HEK293 (cell line): ENCODE measurements around the gene KIF18B.

Experiments used
- EGR2 ChIP-seq: fragments of 450-650 bp; formaldehyde crosslinking; IDR thresholded peaks from 2 replicates; pipeline ENCODE4 v1.5.1; 2016; ENCODE audit warnings: low read depth, missing biosample characterization, missing genetic modification characterization
- GFI1B ChIP-seq: fragments of 450-650 bp; formaldehyde crosslinking; IDR thresholded peaks from 2 replicates; pipeline ENCODE4 v1.5.1; 2016; ENCODE audit warnings: missing biosample characterization, missing genetic modification characterization
- GLI2 ChIP-seq: fragments of 450-650 bp; formaldehyde crosslinking; IDR thresholded peaks from 2 replicates; pipeline ENCODE4; 2017; ENCODE audit warnings: missing biosample characterization, missing genetic modification characterization, low read depth, borderline replicate concordance
- HIC1 ChIP-seq: fragments of 450-650 bp; formaldehyde crosslinking; IDR thresholded peaks from 2 replicates; pipeline ENCODE4 v1.5.1; 2016; ENCODE audit warnings: missing biosample characterization, missing genetic modification characterization
- HOXA7 ChIP-seq: sonication (generic); formaldehyde crosslinking; IDR thresholded peaks from 2 replicates; pipeline ENCODE4 v1.8.1; 2022; ENCODE audit warnings: missing genetic modification reagents, borderline replicate concordance
- KLF9 ChIP-seq: fragments of 450-650 bp; formaldehyde crosslinking; IDR thresholded peaks from 2 replicates; pipeline ENCODE4 v1.5.1; 2016; ENCODE audit warnings: missing biosample characterization, missing genetic modification characterization, low read depth
- MYNN ChIP-seq: fragments of 450-650 bp; formaldehyde crosslinking; IDR thresholded peaks from 2 replicates; pipeline ENCODE4 v1.5.1; 2016; ENCODE audit warnings: missing biosample characterization, missing genetic modification characterization, borderline replicate concordance
- PRDM1 ChIP-seq: fragments of 450-650 bp; formaldehyde crosslinking; IDR thresholded peaks from 2 replicates; pipeline ENCODE4; 2016; ENCODE audit warnings: missing biosample characterization, missing genetic modification characterization
- ZBTB20 ChIP-seq: fragments of 450-650 bp; formaldehyde crosslinking; IDR thresholded peaks from 2 replicates; pipeline ENCODE4 v1.5.1; 2016; ENCODE audit warnings: missing biosample characterization, missing genetic modification characterization
- ZBTB44 ChIP-seq: fragments of 450-650 bp; IDR thresholded peaks from 2 replicates; pipeline ENCODE4 v1.5.1; 2018; ENCODE audit warnings: missing biosample characterization, mild to moderate bottlenecking, missing genetic modification characterization
- ZNF10 ChIP-seq: fragments of 450-650 bp; formaldehyde crosslinking; IDR thresholded peaks from 2 replicates; pipeline ENCODE4 v1.5.1; 2017; ENCODE audit warnings: missing biosample characterization, missing genetic modification characterization
- ZNF138 ChIP-seq: fragments of 450-650 bp; formaldehyde crosslinking; IDR thresholded peaks from 2 replicates; pipeline ENCODE4 v1.5.1; 2016; ENCODE audit warnings: missing biosample characterization, missing genetic modification characterization, borderline replicate concordance
- ZNF157 ChIP-seq: fragments of 450-650 bp; formaldehyde crosslinking; IDR thresholded peaks from 2 replicates; pipeline ENCODE4 v1.5.1; 2016; ENCODE audit warnings: missing biosample characterization, missing genetic modification characterization
- ZNF23 ChIP-seq: fragments of 450-650 bp; formaldehyde crosslinking; IDR thresholded peaks from 2 replicates; pipeline ENCODE4 v1.5.1; 2016; ENCODE audit warnings: missing biosample characterization, missing genetic modification characterization, borderline replicate concordance
- ZNF248 ChIP-seq: fragments of 450-650 bp; formaldehyde crosslinking; IDR thresholded peaks from 2 replicates; pipeline ENCODE4 v1.5.1; 2017; ENCODE audit warnings: missing biosample characterization, missing genetic modification characterization
- ZNF335 ChIP-seq: fragments of 450-650 bp; formaldehyde crosslinking; conservative IDR thresholded peaks from 2 replicates; pipeline ENCODE4 v1.5.1; 2016; ENCODE audit warnings: missing biosample characterization, missing genetic modification characterization
- ZNF354C ChIP-seq: fragments of 450-650 bp; formaldehyde crosslinking; IDR thresholded peaks from 2 replicates; pipeline ENCODE4 v1.5.1; 2016; ENCODE audit warnings: missing biosample characterization, missing genetic modification characterization, low read depth, borderline replicate concordance
- ZNF362 ChIP-seq: fragments of 450-650 bp; formaldehyde crosslinking; IDR thresholded peaks from 2 replicates; pipeline ENCODE4 v1.5.1; 2016; ENCODE audit warnings: missing biosample characterization, missing genetic modification characterization
- ZNF416 ChIP-seq: fragments of 450-650 bp; formaldehyde crosslinking; IDR thresholded peaks from 2 replicates; pipeline ENCODE4 v1.5.1; 2016; ENCODE audit warnings: missing biosample characterization, missing genetic modification characterization
- ZNF513 ChIP-seq: fragments of 450-650 bp; IDR thresholded peaks from 2 replicates; pipeline ENCODE4 v1.5.1; 2018; ENCODE audit warnings: missing biosample characterization, missing genetic modification characterization
- ZNF549 ChIP-seq: fragments of 450-650 bp; IDR thresholded peaks from 2 replicates; pipeline ENCODE4 v1.5.1; 2018; ENCODE audit warnings: missing biosample characterization, missing genetic modification characterization, mild to moderate bottlenecking, inconsistent platforms, moderate library complexity
- ZNF558 ChIP-seq: fragments of 450-650 bp; formaldehyde crosslinking; IDR thresholded peaks from 2 replicates; pipeline ENCODE4 v1.5.1; 2016; ENCODE audit warnings: missing biosample characterization, missing genetic modification characterization
- ZNF560 ChIP-seq: fragments of 450-650 bp; formaldehyde crosslinking; IDR thresholded peaks from 2 replicates; pipeline ENCODE4 v1.5.1; 2017; ENCODE audit warnings: missing biosample characterization, missing genetic modification characterization, borderline replicate concordance
- ZNF600 ChIP-seq: fragments of 450-650 bp; formaldehyde crosslinking; IDR thresholded peaks from 2 replicates; pipeline ENCODE4 v1.5.1; 2016; ENCODE audit warnings: missing biosample characterization, missing genetic modification characterization
- ZNF629 ChIP-seq: fragments of 450-650 bp; formaldehyde crosslinking; IDR thresholded peaks from 2 replicates; pipeline ENCODE4 v1.5.1; 2017; ENCODE audit warnings: missing biosample characterization, missing genetic modification characterization
- ZNF791 ChIP-seq: fragments of 450-650 bp; formaldehyde crosslinking; IDR thresholded peaks from 2 replicates; pipeline ENCODE4 v1.5.1; 2016; ENCODE audit warnings: missing biosample characterization, missing genetic modification characterization
- ZNF792 ChIP-seq: fragments of 450-650 bp; formaldehyde crosslinking; IDR thresholded peaks from 2 replicates; pipeline ENCODE4 v1.5.1; 2016; ENCODE audit warnings: missing biosample characterization, missing genetic modification characterization
- ZSCAN4 ChIP-seq: fragments of 450-650 bp; formaldehyde crosslinking; IDR thresholded peaks from 2 replicates; pipeline ENCODE4 v1.5.1; 2017; ENCODE audit warnings: missing biosample characterization, missing genetic modification characterization
- ZSCAN5A ChIP-seq: fragments of 450-650 bp; formaldehyde crosslinking; IDR thresholded peaks from 2 replicates; pipeline ENCODE4 v1.5.1; 2016; ENCODE audit warnings: missing biosample characterization, missing genetic modification characterization

Gene KIF18B

GRCh38 chr17:44901411-44901921 is 46.1 kb downstream of the KIF18B start (continued):
- TF ChIP-seq GFI1B (tag by site-specific recombination) (peak; percentile 99), EGR2 (tag by site-specific recombination) (no peak), ZNF629 (tag by site-specific recombination) (peak; percentile 56), ZNF23 (tag by site-specific recombination) (no peak), ZNF560 (no peak), ZNF354C (no peak), ZSCAN5A (tag by site-specific recombination) (no peak), ZNF792 (tag by site-specific recombination) (no peak; the same call in 1 of the 2 replicates), ZNF362 (no peak), MYNN (tag by site-specific recombination) (no peak), ZNF138 (tag by site-specific recombination) (no peak), GLI2 (no peak), ZBTB20 (tag by site-specific recombination) (peak; percentile 6), HIC1 (tag by site-specific recombination) (no peak), ZNF791 (tag by site-specific recombination) (no peak), ZNF549 (tag by site-specific recombination) (no peak), ZNF600 (tag by site-specific recombination) (peak; percentile 56; the same call in 1 of the 2 replicates), HOXA7 (no peak), ZNF558 (tag by site-specific recombination) (no peak), ZNF157 (tag by site-specific recombination) (no peak), ZNF10 (peak; percentile 64; the same call in 1 of the 2 replicates), KLF9 (tag by site-specific recombination) (no peak), ZNF513 (0 out of 2 replicates have a peak, but pooled peaks have one; percentile 13), ZBTB44 (tag by site-specific recombination) (no peak), ZNF335 (tag by site-specific recombination) (peak; percentile 47; the same call in 1 of the 2 replicates), ZSCAN4 (no peak; the same call in 1 of the 2 replicates), ZNF416 (tag by site-specific recombination) (no peak), ZNF248 (tag by site-specific recombination) (no peak), PRDM1 (tag by site-specific recombination) (no peak)
